ENCODE measurements around the gene EZH1. TPM values are rescaled to one million over a fixed set of nuclear protein-coding genes. Genes with fewer than 3 reads are reported as not detected.

Gene EZH1
- total and polyA plus RNA-seq, 8 donors = 6.3 to 512 (median 29.1) TPM

GRCh38 chr17:42784811-42785592 is 40.2 kb upstream of the EZH1 start:
- no peak for TF ChIP-seq EP300 (IDR thresholded peaks at IDR 0.05)
- no peak for TF ChIP-seq POLR2A (IDR thresholded peaks at IDR 0.05)
- TF ChIP-seq POLR2AphosphoS5 (IDR thresholded peaks at IDR 0.05) = no peak
- TF ChIP-seq, protein P1, sequence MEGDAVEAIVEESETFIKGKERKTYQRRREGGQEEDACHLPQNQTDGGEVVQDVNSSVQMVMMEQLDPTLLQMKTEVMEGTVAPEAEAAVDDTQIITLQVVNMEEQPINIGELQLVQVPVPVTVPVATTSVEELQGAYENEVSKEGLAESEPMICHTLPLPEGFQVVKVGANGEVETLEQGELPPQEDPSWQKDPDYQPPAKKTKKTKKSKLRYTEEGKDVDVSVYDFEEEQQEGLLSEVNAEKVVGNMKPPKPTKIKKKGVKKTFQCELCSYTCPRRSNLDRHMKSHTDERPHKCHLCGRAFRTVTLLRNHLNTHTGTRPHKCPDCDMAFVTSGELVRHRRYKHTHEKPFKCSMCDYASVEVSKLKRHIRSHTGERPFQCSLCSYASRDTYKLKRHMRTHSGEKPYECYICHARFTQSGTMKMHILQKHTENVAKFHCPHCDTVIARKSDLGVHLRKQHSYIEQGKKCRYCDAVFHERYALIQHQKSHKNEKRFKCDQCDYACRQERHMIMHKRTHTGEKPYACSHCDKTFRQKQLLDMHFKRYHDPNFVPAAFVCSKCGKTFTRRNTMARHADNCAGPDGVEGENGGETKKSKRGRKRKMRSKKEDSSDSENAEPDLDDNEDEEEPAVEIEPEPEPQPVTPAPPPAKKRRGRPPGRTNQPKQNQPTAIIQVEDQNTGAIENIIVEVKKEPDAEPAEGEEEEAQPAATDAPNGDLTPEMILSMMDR (IDR thresholded peaks at IDR 0.05) = no peak
- Histone ChIP-seq H3K36me3 (no peaks in the 10 kb centered on the region), H3K27me3 (peaks cover 4 to 84% (median 54%) of the 10 kb centered on the region in 3 donors), H3K9me3 (no peaks in the 10 kb centered on the region), H3K4me1 (peaks cover 18 to 41% (median 23%) of the 10 kb centered on the region in 4 donors), H3K27ac (no peak overlapping the region), H3K4me3 (no peak overlapping the region)
- 36 to 65% (median 58%) methylated on average over 37 to 52 of the region's 52 CpGs for WGBS, 5 donors
- intact Hi-C loops (cut with DNase I; ENCODE audit: low total_unique reads) = no loop called here
- DNase-seq = no peak

DNA sequence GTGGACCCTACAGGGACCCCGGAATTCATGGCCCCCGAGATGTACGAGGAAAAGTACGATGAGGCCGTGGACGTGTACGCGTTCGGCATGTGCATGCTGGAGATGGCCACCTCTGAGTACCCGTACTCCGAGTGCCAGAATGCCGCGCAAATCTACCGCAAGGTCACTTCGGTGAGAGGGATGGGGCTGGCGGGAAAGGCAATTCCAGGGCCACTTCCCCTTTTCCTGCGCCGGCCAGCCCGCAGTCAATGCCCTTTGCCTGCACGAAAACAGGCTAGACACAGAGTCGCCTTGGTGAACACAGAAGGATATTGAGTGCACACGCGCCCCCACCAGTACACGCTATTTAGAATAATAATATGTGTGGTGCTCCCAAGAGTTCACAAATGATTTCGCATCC is 39.6 kb upstream of the EZH1 start:
- H3K27me3 ChIP-seq = peaks cover 4 to 87% (median 56%) of the 10 kb centered on the region in 3 donors
- peaks cover 2 to 6% (median 2%) of the 10 kb centered on the region in 4 donors for H3K36me3 ChIP-seq
- H3K27ac ChIP-seq = no peak overlapping the region
- intact Hi-C loops (cut with DNase I; ENCODE audit: low total_unique reads) = no loop called here
- no peaks in the 10 kb centered on the region for H3K9me3 ChIP-seq
- no peak for TF ChIP-seq POLR2AphosphoS5 (IDR thresholded peaks at IDR 0.05)
- TF ChIP-seq, protein P1 (IDR thresholded peaks at IDR 0.05) = no peak
- no peak for TF ChIP-seq EP300 (IDR thresholded peaks at IDR 0.05)
- no peak for TF ChIP-seq POLR2A (IDR thresholded peaks at IDR 0.05)
- H3K4me1 ChIP-seq = peaks cover 22 to 47% (median 28%) of the 10 kb centered on the region in 4 donors
- no peak overlapping the region for H3K4me3 ChIP-seq
- WGBS, 5 donors = 56 to 76% (median 62%) methylated on average over 24 to 25 of the region's 25 CpGs
- no peak for DNase-seq

DNA sequence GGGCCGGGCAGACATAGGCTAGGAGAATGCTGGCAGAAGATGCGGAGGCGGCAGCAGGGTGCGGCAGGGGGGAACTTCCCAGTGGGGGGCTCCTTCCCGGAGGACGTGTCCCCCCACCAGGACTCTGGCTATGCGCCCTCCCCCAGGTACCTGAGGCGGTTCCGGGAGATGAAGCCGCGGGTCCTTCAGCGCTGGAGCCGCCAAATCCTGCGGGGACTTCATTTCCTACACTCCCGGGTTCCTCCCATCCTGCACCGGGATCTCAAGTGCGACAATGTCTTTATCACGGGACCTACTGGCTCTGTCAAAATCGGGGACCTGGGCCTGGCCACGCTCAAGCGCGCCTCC is 38.9 kb upstream of the EZH1 start:
- peaks cover 4 to 87% (median 56%) of the 10 kb centered on the region in 3 donors for H3K27me3 ChIP-seq
- peaks cover 22 to 50% (median 29%) of the 10 kb centered on the region in 4 donors for H3K4me1 ChIP-seq
- TF ChIP-seq, protein P1 (IDR thresholded peaks at IDR 0.05) = no peak
- no peak for TF ChIP-seq EP300 (IDR thresholded peaks at IDR 0.05)
- no peak for TF ChIP-seq POLR2A (IDR thresholded peaks at IDR 0.05)
- H3K4me3 ChIP-seq = no peak overlapping the region
- no peak for DNase-seq
- peaks cover 8 to 12% (median 9%) of the 10 kb centered on the region in 4 donors for H3K36me3 ChIP-seq
- intact Hi-C loops (cut with DNase I; ENCODE audit: low total_unique reads) = no loop called here
- H3K27ac ChIP-seq = no peak overlapping the region
- WGBS, 5 donors = 46 to 67% (median 59%) methylated on average over 18 to 22 of the region's 22 CpGs
- H3K9me3 ChIP-seq = no peaks in the 10 kb centered on the region

DNA sequence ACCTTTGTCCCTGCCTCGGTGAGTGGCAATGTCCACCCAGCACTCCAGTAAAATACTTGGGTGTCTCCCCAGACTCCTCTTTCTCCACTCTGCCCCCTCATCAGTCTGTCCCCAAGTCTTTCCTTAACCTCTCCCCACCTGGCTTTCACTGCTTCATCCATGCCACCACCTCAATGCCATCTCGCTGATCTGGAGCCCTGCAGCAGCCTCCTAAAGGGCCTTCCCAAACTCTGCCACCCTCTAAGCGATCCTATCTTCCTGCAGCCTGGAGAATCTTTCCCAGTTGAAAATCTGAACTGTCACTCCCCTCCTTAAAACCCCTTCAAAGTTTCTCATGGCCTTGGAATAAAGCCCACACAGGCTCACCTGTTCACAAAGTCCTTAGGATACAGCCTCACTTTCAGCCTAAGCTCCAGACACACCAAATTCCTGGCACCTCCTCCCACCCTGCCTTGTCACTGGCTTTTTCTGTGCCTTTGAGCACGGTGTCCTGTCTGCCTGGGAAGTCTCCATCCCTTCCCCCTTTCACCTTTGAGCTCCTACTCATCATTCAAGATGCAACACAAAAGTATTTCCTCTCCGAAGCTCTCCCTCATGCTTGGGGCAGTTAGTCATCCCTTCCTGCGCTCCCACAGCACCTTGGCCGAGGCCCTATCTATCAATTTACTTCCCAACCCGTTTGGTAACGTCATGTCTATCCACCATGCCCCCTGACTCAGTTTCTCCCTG is 38.4 kb upstream of the EZH1 start:
- TF ChIP-seq POLR2A (IDR thresholded peaks at IDR 0.05) (no peak), POLR2AphosphoS5 (IDR thresholded peaks at IDR 0.05) (no peak), EP300 (IDR thresholded peaks at IDR 0.05) (no peak)
- TF ChIP-seq, protein P1 (IDR thresholded peaks at IDR 0.05) = no peak
- H3K27ac ChIP-seq = no peak overlapping the region
- H3K9me3 ChIP-seq = no peaks in the 10 kb centered on the region
- WGBS, 5 donors = 40 to 58% (median 52%) methylated on average over 9 of the region's 9 CpGs
- peaks cover 4 to 84% (median 56%) of the 10 kb centered on the region in 3 donors for H3K27me3 ChIP-seq
- H3K36me3 ChIP-seq = peaks cover 13 to 18% (median 14%) of the 10 kb centered on the region in 4 donors
- DNase-seq = no peak
- intact Hi-C loops (cut with DNase I; ENCODE audit: low total_unique reads) = no loop called here
- H3K4me1 ChIP-seq = peaks cover 22 to 50% (median 29%) of the 10 kb centered on the region in 4 donors
- H3K4me3 ChIP-seq = no peak overlapping the region
